ENCODE data around the gene CLCNKB.
"Not testable (repeated sequence)": the region's sequence is repeated elsewhere in the genome, so short reads cannot be mapped to it uniquely, and the experiment has no call there.

Gene CLCNKB

DNA sequence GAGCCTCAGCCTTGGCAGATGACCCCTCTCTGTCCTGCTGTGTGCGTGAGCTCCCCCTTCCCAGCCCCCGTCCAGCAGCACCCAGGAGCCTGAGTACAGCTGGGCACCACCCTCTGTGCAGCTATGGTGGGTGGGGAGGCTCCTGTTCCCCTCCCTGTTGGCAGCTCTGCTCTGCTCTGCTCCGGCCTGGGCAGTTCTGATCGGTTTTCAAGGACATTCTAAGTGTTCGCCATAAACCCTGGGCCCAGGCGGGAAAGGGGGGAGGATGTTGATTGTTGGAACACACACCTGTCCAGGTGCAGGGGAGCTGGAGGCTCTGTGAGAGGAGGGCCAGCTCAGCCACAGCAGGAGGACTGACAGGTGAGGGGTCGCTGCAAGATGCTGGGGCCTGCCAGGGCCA is at the start of gene CLCNKB:
TSS of gene CLCNKB (plus strand) at position 262 of the 400 bp plus-strand sequence. CDS start 711 bp downstream, outside the sequence.
- DNase-seq = no peak

DNA sequence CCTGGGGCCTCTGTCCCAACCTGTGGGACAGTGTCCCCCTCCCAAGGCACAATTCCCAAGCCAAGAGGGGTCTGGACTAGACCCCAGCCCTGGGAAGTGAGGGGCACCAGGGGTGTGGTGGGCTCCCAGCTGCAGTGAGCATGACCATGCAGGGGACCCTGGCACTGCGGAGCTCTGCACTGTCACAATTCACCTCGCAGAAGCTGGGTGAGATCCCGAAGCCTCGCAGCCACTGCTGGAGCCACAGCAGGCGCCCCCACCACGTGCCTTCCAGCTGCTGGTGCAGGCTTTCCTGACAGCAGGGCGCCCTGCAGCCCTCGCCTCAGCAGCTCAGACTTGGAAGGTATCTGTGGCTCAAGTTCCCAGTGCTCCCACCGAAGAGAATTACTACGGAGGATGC is 49.5 kb upstream of the CLCNKB start:
- DNase-seq = no peak

DNA sequence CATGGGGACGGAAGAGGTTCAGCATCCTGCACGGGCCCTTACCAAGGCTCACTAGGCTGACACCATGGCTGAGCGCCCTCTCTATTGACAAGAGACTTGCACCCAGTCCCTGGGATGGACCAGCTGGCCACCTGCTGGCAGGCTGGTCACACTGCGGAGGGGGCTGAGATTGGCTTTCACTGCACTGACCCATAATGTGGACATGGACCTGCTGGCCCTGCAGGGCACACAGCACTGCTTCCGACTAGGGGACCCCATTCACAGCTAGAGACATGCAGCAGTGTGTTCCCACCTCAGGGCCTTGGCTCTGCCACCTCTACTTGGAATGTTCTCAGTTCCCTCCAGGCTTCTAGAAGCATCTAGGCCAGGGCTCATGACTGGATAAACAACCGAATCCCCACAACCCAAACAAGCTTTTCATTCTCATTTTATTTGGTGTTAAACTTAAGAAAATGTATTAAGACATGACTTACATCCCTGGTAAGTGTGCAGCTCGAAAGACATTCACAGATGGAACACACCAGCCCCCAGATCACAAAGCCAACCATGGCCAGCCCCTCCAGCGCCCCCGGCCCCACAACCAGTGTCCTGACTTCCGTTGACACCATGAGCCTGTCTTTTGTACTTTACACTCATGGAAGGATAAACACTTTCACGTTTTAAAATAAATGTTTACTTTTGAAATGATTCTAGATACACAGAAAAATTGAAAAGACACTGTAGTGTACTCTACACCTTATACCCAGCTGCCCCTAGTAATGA is 48.8 kb upstream of the CLCNKB start:
- DNase-seq = peak in 2 of 4 experiments; percentile 13 to 20

DNA sequence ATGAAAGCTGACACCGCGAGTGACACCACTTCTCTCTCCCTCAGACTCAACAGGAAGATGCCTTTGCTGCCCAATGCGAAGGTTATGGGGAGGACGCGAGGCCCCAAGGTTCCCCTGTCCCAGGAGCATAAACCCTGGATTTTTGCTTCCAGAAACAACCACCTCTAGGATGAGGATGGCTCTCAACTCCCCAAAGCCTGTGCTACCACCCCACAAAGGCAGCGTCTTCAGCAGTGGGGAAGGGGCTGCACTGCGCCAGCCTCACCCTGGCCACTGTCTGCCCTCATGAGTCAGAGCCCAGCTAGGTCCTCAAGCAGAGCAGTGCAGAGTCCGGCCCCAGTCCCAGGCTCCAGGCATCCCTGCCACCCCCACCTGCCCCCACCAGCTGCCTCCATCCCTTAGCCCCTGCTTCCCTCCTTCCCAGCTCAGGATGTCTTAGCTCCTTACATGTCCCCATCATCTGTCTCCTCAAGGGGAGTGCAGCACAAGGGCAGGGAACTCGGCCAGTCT is 46.5 kb upstream of the CLCNKB start:
- no peak for DNase-seq

DNA sequence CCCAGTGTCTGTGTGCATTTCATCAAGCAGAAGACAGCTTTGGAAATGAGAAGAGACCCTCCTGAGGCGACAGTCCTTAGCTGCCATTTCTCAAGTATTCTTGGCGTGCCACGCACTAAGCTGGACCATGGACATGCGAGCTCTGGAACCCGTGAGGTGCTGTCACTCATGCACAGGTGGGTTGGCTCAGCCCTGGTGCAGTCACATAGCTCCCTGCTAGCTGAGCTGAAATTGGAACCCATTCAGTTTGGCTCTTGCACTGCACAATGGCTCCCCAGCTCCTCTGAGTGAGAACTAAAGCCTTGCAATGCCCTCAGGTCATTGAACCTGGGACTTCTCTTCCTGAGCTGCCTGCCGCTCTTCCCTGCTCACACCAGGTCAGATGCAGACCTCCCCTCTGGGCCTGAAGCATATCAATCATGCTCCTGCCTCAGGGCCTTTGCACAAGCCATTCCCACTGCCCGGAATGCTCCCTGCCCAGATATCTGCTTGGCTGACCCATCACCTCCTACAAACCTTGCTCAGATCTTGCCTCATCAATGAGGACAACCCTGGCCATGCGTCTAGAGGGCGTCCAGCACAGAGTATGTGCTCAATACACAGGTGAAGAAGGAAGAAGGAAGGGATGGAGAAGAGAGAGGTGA is 45.8 kb upstream of the CLCNKB start:
- DNase-seq = no peak

DNA sequence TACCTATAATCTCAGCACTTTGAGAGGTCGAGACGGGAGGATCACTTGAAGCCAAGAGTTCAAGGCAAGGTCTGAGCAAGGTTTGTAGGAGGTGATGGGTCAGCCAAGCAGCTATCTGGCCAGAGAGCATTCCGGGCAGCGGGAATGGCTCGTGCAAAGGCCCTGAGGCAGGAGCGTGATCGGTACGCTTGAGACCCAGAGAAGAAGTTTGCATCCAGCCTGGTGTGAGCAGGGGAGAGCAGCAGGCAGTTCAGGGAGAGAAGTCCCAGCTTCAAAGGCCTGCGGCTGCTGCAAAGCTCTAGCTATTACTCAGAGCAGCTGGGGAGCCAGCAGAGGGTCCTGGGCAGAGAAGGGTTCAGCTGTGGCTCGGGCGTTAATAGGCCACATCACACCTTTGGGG is 44.7 kb upstream of the CLCNKB start:
- no peak for DNase-seq

DNA sequence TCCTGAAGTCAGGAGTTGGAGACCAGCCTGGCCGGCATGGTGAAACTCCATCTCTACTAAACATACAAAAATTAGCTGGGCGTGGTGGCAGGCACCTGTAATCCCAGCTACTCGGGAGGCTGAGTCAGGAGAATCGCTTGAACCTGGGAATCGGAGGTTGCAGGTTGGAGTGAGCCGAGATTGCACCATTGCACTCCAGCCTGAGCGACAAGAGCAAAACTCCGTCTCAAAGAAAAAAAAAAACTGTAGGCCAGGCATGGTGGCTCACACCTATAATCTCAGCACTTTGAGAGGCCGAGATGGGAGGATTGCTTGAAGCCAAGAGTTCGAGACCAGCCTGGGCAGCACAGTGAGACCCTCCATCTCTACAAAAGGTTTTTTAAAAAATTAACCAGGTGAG is 42.3 kb upstream of the CLCNKB start:
- DNase-seq = not testable (repeated sequence)

DNA sequence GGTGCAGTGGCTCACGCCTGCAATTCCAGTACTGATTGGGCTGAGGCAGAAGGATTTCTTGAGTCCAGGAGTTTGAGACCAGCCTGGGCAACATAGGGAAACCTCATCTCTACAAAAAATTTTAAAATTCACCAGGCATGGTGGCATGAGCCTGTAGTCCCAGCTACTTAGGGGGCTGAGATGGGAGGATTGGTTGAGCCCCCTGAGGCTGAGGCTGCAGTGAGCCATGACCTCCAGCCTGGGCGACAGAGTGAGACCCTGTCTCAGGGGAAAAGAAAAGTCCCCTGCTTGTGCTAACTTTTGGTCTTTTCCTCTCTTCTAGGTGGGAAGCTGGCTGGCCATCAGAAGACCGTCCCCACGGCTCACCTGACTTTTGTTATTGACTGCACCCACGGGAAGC is 38.0 kb upstream of the CLCNKB start:
- no peak for DNase-seq

DNA sequence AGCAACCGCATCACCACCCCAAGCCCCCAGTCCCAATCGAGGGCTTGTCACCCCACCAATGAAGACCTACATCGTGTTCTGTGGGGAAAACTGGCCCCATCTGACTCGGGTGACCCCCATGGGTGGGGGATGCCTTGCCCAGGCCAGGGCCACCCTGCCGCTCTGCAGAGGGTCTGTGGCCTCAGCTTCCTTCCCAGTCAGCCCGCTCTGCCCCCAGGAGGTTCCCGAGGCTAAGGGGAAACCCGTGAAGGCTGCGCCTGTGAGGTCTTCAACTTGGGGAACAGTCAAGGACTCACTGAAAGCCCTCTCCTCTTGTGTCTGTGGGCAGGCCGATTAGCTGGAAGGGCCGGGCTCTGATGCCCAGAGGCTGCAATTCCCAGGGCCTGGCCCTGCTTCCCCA is 37.6 kb upstream of the CLCNKB start:
- no peak for DNase-seq

DNA sequence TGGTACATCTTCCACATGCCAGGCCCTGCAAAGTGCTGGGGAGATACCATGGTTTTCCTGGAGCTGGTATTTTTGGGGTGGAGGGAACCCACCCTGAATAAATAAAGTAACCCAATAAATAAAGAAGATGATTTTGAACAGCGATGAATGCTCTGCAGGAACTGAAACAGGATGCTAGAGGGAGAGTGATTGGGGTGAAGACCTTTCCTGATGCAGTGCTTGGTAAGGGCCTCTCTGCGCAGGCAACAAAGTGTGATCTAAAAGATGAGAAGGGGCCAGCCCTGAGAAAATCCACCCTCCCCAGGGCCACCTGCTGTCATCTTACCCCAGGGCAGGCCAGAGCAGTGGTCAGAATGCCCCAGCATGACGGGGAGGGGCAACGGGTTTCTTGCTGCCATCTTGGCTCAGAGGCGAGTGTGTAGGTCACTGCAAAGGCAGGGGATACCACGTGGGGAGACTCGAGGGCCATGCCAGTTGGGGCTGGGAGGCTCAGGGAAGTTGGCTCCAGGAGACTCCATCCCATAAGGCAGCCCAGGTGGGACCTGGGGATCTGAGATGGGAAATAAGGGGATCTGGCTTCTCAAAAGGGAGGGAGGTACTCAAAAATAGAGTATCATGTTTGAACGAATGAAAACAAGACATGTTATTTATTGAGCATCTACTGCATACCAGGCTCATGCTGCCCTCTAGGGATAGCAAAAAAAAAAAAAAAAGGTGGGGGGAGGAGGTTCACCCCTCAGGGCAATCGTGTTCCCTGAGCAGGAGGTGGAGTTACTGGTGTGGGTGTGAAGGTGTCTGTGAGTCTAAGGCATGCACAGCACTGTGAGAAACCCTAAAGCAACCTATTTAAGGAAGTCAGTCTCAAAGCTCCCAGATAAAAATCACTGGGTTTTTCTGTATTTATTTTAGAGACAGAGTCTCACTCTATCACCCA is 36.8 kb upstream of the CLCNKB start:
- DNase-seq = no peak

DNA sequence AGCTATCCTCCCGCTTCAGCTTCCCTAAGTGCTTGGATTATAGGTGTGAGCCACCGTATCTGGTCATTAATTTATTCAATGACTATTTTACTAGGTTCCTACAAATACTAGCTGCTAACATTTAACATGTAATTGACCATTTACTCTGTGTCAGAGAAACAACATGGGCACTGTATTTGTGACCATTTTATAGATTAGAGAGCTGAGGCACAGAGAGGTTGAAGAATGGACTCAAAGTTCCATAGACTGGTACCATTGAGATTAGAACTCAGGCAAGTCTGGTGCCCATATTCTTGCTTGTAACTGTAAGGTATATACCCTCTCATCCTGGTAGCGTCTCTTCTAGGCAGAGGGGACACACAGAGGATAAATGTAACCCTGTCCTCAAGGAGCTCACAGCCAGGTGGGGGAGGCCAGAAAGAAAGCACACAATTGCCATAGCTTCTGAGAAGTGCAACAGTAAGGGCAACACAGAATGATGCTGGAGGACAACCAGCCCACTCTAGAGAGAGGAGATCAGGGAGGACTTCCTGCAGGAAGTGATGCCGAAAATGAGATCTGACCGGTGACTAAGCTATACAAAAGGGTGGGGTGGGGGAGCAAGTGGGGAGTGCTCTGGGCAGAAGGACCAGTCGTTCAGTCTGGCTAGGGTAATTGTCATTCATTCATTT is 35.8 kb upstream of the CLCNKB start:
- no peak for DNase-seq

DNA sequence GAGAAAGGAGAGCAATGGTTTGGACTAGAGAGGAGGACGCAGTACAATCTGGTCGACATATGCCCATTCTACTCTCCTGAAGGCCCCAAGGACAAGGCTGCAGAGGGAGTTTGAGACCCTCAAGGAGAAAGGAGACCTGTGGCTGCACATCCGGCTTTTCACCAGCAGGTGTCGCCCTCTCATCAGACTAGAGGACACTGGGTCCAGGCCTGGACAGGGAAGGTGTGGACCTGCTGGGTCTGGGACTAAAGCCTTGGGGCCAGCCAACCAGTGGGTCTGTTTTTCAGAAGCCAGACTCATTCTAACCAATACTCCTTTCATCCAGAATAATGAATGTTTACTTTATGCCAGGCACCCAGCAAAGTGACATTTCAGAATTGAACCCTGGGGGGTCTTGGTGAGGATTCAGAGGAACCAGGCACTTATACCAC is 34.5 kb upstream of the CLCNKB start:
- peak; percentile 9 to 68 (median 54) for DNase-seq

DNA sequence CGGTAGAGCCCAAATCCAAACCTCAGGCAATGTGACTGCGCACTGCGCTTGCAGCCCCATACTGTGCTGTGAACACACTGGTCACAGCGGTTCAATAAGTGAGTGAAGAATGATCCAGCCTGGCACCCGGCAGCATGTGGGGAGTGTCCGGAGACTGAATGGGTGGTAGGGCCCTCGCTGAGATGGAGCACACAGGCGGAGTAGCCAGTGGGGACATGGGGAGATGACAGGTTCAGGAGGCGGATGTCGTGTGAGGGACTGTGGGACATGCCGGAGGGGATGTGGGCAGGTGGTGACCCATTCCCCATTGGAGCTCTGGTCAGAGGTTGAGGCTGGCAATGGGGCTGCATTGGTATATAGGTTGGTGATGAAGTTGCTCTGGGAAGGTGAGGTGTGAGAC is 33.9 kb upstream of the CLCNKB start:
- DNase-seq = no peak

DNA sequence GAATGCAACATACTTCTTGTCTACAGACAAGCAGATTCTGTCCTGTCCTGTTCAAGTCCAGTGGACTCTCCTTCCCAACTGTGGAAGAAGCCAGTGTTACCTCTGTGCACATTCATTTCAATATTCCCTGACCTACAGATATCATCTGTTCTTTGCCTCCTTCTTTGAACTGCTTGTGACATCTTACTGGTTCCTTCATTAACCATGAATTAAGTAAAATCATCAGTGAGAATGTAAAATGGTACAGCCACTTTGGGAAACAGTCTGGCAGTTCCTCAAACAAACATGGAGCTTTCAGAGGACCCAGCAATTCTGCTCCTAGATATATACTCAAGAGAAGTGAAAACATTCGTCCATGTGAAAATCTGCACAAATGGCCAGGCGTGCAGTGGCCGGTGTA is 32.7 kb upstream of the CLCNKB start:
- no peak for DNase-seq

DNA sequence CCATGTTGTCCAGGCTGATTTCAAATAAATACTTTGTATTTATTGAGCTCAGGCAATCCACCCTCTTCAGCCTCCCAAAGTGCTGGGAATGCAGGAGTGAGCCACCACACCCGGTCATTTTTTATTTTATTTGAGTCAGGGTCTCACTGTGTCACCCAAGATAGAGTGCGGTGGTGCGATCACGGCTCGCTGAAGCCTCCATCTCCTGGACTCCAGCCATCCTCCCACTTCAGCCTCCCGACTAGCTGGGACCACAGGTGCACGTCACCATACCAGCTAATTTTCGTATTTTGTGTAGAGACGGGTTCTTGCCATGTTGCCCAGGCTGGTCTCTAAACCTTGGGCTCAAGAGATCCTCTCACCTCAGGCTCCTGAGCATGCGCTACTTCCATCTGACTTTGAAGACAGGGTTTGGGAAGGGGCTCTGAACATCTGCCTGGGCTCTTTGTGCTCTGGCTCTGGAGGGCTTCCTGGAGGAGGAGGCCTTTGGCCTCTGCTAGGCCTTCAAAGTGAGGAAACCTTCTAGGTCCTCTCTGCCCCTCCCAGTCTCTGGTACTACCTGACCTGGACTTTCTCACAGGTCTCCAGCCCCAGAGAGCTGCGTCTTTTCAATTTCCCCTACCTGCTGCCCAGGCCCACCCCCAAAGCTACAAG is 31.5 kb upstream of the CLCNKB start:
- DNase-seq = no peak

DNA sequence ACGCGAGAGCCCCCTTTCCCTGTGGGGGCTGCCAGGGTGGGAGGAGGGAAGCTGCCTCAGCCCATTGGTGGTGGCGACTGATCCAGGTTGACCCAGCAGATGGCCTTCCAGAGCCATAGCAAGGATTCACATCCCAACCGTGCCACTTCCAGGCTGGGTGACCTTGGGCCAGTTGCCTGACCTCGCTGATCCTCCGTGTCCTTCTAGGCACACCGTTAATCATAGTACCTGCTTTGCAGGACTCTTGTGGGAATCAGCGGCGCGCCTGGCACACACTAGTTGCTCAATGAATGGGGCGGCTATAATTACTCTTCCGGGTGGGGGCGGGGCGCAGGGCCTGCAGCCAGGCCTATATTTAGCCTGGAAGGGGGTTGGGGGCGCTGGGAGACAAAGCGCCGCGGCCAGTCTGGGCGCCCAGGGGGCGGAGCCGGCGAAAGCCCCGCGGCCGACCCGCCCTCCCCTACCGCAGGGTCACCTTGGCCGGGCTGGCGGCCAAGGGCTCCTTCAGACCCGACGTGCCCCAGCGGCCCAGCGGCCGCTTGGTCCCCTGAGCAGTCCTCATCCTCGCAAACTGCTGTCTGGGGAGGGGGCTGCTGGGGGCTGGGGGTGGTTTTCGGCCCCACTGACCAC is 30.9 kb upstream of the CLCNKB start:
- DNase-seq = peak in 1 of 4 experiments; percentile 21

DNA sequence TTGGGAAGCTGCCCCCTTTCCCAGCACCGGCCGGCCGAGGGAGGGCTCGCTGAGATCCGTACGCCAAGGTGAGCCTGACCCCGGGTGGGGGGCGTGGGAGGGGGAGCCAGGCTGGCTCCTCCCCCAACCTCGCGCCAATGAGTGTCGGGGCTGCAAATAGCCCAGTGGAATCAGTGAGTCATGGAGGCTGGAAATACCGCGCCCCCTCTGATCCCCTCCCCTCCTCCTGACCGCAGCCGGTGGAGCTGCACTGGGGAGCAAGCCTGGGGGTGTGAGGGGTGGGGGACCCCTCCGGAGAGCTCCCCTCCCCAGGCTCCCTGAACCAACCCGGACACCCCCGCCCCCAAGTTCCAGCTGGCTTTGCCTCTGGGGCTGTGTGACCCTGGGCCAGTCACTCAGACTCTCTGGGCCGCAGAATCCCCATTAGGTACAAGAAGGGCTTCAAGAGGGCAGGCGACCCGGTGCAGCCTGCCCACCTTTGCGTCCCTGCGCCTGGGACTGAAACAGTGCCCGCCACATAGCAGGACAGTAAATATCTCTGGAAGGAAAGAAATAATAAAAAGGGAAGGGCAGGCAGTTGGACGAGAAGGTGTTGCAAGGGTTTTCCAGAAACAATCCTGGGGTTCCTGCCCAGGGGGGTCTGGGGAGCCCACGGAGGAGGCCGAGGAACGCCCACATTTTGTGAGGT is 30.2 kb upstream of the CLCNKB start:
- DNase-seq = peak in 1 of 4 experiments; percentile 23

DNA sequence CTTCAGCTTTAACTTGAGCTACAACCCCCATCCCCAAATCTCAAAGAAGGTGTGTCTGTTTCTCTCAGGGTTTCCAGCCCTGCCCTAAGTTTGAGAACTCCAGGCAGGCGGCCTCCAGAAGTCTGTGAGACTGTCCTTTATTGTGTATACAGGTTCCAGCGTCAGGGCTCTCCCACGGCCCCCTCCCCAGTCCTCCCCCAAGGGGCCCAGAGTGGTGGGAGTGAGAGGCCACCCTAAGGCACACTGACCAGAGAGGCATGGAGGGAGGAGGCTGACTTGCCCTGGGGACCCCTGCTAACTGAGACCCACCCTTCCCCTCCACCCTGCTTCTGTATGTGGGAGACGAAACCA is 29.7 kb upstream of the CLCNKB start:
- no peak for DNase-seq

DNA sequence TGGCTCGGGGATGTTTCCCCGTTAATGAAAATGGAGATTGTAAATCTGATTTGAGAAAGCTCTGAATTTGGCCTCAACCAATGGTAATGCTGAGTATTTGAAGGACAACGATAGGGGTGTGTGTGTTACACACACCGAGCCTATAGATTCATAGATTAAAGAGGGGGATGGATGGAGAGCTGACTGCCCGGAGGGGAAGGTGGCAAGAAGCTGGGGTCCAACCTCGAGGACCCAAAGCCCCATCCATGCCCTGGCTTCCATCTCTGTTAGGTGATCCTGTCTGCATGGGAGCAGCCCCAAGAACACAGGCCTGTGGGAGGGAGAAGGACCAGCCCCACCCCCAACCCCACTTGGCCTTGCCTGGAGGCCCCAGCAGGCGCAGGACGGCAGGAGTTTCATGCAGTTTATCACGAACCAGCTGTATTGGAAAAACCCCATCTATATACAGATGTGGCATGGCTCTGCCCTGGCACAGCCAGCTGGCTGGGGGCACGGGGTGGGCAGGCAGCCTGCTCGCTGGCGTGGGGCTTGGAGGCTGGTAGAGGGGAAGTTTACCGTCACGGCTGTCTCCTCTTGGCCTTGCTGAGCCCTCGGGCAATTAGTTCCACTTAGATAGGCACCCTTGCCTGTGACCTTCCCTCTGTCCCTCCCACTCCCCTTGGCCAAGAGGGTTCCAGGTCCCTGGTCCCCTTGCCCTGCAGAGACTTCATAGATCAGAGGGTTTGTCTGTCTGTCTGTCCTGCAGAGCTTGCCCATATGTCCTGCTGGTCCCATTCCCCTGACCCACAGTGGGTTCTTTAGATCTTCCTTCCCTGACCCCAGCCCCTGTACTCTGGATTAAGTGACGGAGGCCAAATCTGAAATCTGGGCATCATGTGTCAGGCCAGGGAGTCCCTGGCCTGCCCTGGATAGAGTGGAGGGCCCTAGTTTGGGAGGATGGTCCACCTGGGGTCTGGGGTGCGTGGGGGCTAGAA is 28.8 kb upstream of the CLCNKB start:
- no peak for DNase-seq

DNA sequence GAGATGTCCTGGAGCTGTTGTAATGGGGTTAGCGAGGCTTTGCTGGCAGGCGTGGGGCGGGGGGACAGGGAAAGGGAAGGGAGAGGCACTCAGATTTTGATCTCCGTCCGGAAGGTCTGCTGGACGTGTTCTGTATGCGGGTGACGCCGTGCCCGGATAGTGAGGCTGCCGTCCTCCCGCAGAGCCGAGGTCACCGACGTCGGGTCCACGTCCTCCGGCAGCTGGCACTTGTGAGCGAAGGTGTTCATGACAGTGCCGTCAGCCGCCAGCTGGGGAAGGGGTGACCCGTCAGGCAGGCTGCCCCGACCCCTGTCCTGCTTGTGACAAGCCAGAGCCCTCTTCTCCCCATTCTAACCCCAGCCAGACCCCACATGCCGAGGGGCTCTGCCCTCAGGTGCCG is 28.1 kb upstream of the CLCNKB start:
- no peak for DNase-seq
